H9 (cell line): ENCODE data around the gene FOXO1. TPM values are rescaled to one million over a fixed set of nuclear protein-coding genes. Genes with fewer than 3 reads are reported as not detected.

Source experiments
- DNase-seq: peaks from one replicate; pipeline ENCODE4 v3.0.0-alpha.2; 2017
- H2AFZ ChIP-seq: one replicate; pipeline ENCODE4 v1.6.1; 2013; ENCODE audit warnings: mild to moderate bottlenecking, low read length, control low read depth, moderate library complexity
- H2AK5ac ChIP-seq: 2 replicates; pipeline ENCODE4 v1.6.1; 2013; ENCODE audit warnings: low read length, control low read depth, mixed read lengths; ENCODE audit not compliant: insufficient read length
- H2BK120ac ChIP-seq: one replicate; pipeline ENCODE4 v1.6.1; 2013; ENCODE audit warnings: low read depth, mild to moderate bottlenecking, low read length, control low read depth, inconsistent platforms; ENCODE audit not compliant: poor library complexity, severe bottlenecking
- H2BK12ac ChIP-seq: 2 replicates; pipeline ENCODE4 v1.6.1; 2013; ENCODE audit warnings: low read length, control low read depth, mixed read lengths, low read depth; ENCODE audit not compliant: insufficient read length
- H2BK15ac ChIP-seq: 2 replicates; pipeline ENCODE4 v1.6.1; 2013; ENCODE audit warnings: low read depth, low read length, control low read depth
- H2BK20ac ChIP-seq: one replicate; pipeline ENCODE4 v1.6.1; 2013; ENCODE audit warnings: low read depth, mild to moderate bottlenecking, low read length, control low read depth, inconsistent platforms; ENCODE audit not compliant: poor library complexity, severe bottlenecking
- H2BK5ac ChIP-seq: 2 replicates; pipeline ENCODE4 v1.6.1; 2013; ENCODE audit warnings: low read length, control low read depth, mixed read lengths; ENCODE audit not compliant: insufficient read length
- H3K14ac ChIP-seq: 2 replicates; pipeline ENCODE4 v1.6.1; 2013; ENCODE audit warnings: low read length, control low read depth; ENCODE audit not compliant: insufficient read depth
- H3K18ac ChIP-seq: 2 replicates; pipeline ENCODE4 v1.6.1; 2013; ENCODE audit warnings: low read depth, mild to moderate bottlenecking, mixed read lengths, low read length, control low read depth; ENCODE audit not compliant: insufficient read length
- H3K23ac ChIP-seq: 2 replicates; pipeline ENCODE4 v1.6.1; 2013; ENCODE audit warnings: low read length, control low read depth, mixed read lengths, low read depth; ENCODE audit not compliant: insufficient read length
- H3K23me2 ChIP-seq: 2 replicates; pipeline ENCODE4 v1.6.1; 2013; ENCODE audit warnings: low read depth, mild to moderate bottlenecking, mixed read lengths, low read length, control low read depth; ENCODE audit not compliant: insufficient read length, poor library complexity, severe bottlenecking
- H3K27ac ChIP-seq: 2 replicates; pipeline ENCODE4 v1.5.1; 2013; ENCODE audit warnings: low read length, control low read depth, mixed read lengths, low read depth; ENCODE audit not compliant: insufficient read length
- H3K27me3 ChIP-seq: 2 replicates; pipeline ENCODE4 v1.6.1; 2013; ENCODE audit warnings: low read length, control low read depth, inconsistent platforms; ENCODE audit not compliant: insufficient read depth
- H3K4ac ChIP-seq: 2 replicates; pipeline ENCODE4 v1.6.1; 2013; ENCODE audit warnings: low read depth, mild to moderate bottlenecking, control low read depth, inconsistent platforms, low read length, moderate library complexity
- H3K4me1 ChIP-seq: 2 replicates; pipeline ENCODE4 v1.6.1; 2013; ENCODE audit warnings: low read length, control low read depth, inconsistent platforms; ENCODE audit not compliant: insufficient read depth
- H3K4me2 ChIP-seq: 2 replicates; pipeline ENCODE4 v1.6.1; 2013; ENCODE audit warnings: low read length, control low read depth, mixed read lengths; ENCODE audit not compliant: insufficient read length, insufficient read depth
- H3K56ac ChIP-seq: 2 replicates; pipeline ENCODE4 v1.6.1; 2013; ENCODE audit warnings: low read depth, mild to moderate bottlenecking, mixed read lengths, low read length, control low read depth; ENCODE audit not compliant: insufficient read length
- H3K79me1 ChIP-seq: 2 replicates; pipeline ENCODE4 v1.6.1; 2013; ENCODE audit warnings: low read depth, mild to moderate bottlenecking, moderate library complexity, low read length, control low read depth, inconsistent platforms; ENCODE audit not compliant: insufficient read depth, poor library complexity, severe bottlenecking
- H3K79me2 ChIP-seq: 2 replicates; pipeline ENCODE4 v1.6.1; 2013; ENCODE audit warnings: low read length, control low read depth, inconsistent platforms; ENCODE audit not compliant: insufficient read depth
- H3K9ac ChIP-seq: 2 replicates; pipeline ENCODE4 v1.6.1; 2013; ENCODE audit warnings: low read length, control low read depth, mixed read lengths; ENCODE audit not compliant: insufficient read length; ENCODE audit errors: extremely low read depth
- H3K9me3 ChIP-seq: one replicate; pipeline ENCODE4 v1.6.1; 2013; ENCODE audit warnings: low read depth, low read length, inconsistent platforms; ENCODE audit not compliant: control insufficient read depth
- H3T11ph ChIP-seq: one replicate; pipeline ENCODE4 v1.6.1; 2013; ENCODE audit warnings: mild to moderate bottlenecking, low read length, control low read depth, inconsistent platforms
- H4K20me1 ChIP-seq: one replicate; pipeline ENCODE4 v1.6.1; 2013; ENCODE audit not compliant: control insufficient read depth, insufficient read length, insufficient read depth
- H4K5ac ChIP-seq: 2 replicates; pipeline ENCODE4 v1.6.1; 2013; ENCODE audit warnings: low read depth, mild to moderate bottlenecking, mixed read lengths, low read length, control low read depth; ENCODE audit not compliant: insufficient read length
- H4K8ac ChIP-seq: replicated peaks from 2 replicates; pipeline ENCODE4 v1.6.1; 2013; ENCODE audit warnings: low read length, control low read depth, mixed read lengths, low read depth; ENCODE audit not compliant: insufficient read length
- H4K91ac ChIP-seq: 2 replicates; pipeline ENCODE4 v1.6.1; 2013; ENCODE audit warnings: low read depth, mild to moderate bottlenecking, moderate library complexity, mixed read lengths, low read length, control low read depth; ENCODE audit not compliant: insufficient read length
- H3K27ac Mint-ChIP-seq, 3 experiments: 2 replicates in 2 of 3; 3 replicates in 1 of 3; pipeline ENCODE4 v1.8.0; 2020 to 2021; ENCODE audit warnings: mixed read lengths in 3 of 3, mild to moderate bottlenecking in 1 of 3, moderate library complexity in 1 of 3
- H3K27me3 Mint-ChIP-seq: 2 replicates; pipeline ENCODE4 v1.8.0; 2021; ENCODE audit warnings: low read depth, mild to moderate bottlenecking, moderate library complexity, mixed read lengths
- H3K36me3 Mint-ChIP-seq, 3 experiments: 2 replicates in 2 of 3; 3 replicates in 1 of 3; pipeline ENCODE4 v1.8.0; 2020 to 2021; ENCODE audit warnings: low read depth in 3 of 3, mixed read lengths in 3 of 3; ENCODE audit not compliant: insufficient read depth in 1 of 3
- H3K4me1 Mint-ChIP-seq, 2 experiments: 2 replicates each; pipeline ENCODE4 v1.8.0; 2020; ENCODE audit warnings: mixed read lengths in 2 of 2
- H3K4me3 Mint-ChIP-seq, 2 experiments: 2 replicates in 1 of 2; 3 replicates in 1 of 2; pipeline ENCODE4 v1.8.0; 2020 to 2021; ENCODE audit warnings: mild to moderate bottlenecking in 2 of 2, mixed read lengths in 2 of 2, moderate library complexity in 1 of 2
- H3K9me3 Mint-ChIP-seq, 2 experiments: 2 replicates in 1 of 2; 3 replicates in 1 of 2; pipeline ENCODE4 v1.8.0; 2020; ENCODE audit warnings: mild to moderate bottlenecking in 2 of 2, mixed read lengths in 2 of 2, moderate library complexity in 1 of 2
- CTCF ChIP-seq: fragments of 200-600 bp; sonication (generic); conservative IDR thresholded peaks from 3 replicates; pipeline ENCODE4 v1.8.0; 2021; ENCODE audit warnings: antibody characterized with exemption, mild to moderate bottlenecking
- WGBS: extraction: QIAGEN DNeasy Blood & Tissue Kit; methylation state at CpG from one replicate; pipeline ENCODE4 v1.1.7; 2013; ENCODE audit warnings: missing lambda C conversion rate, low lambda C conversion rate, mixed read lengths; ENCODE audit not compliant: insufficient read length; ENCODE audit errors: extremely low coverage; 5-methylcytosine and 5-hydroxymethylcytosine counted together
- long read RNA-seq: library from polyadenylated mRNA; unstranded; transcript quantifications from one replicate; pipeline ENCODE4 v2.0.0, GENCODE V29; 2020
- total RNA-seq: library from RNA; stranded (reverse); gene quantifications from 2 replicates; pipeline ENCODE4 v1.2.1, GENCODE V29; 2021

The FOXO1 gene
- 43.5 and 44.6 TPM in 2 replicates for total RNA-seq
- long read RNA-seq, full-length matches to known transcripts: 3 of 31 reads
- long read RNA-seq, partial matches to known transcripts: 8 of 31 reads
- long read RNA-seq, other reads (novel, unspliced or antisense): 20 of 31 reads

GRCh38 chr13:40666045-40666932, at the start of gene FOXO1:
TSS of gene FOXO1 (minus strand) at chr13:40666641. CDS start at chr13:40666212, 429 bp downstream.
- peak within 1 kb of the TSS in 2 of 3 experiments; percentile 77 to 79; a peak in 2 of 7 replicates for H3K27ac Mint-ChIP-seq
- peak within 1 kb of the TSS; percentile 91 to 96 for H3K4me3 Mint-ChIP-seq

More at GRCh38 chr13:40666045-40666932, at the start of gene FOXO1:
- Mint-ChIP-seq H3K27me3 (no peaks in the 10 kb centered on the region), H3K4me1 (peaks cover 48 to 56% of the 10 kb centered on the region in 2 experiments), H3K36me3 (peaks cover 0 to 5% (median 3%) of the 10 kb centered on the region in 3 experiments; a peak in 4 of 7 replicates), H3K9me3 (no peaks in the 10 kb centered on the region; a peak in 1 of 5 replicates)
- peaks cover 25% of the 10 kb centered on the region for H3K23me2 ChIP-seq
- no peak within 1 kb of the TSS for H3K4ac ChIP-seq
- no peak within 1 kb of the TSS for H2BK20ac ChIP-seq
- peak; percentile 86 for DNase-seq
- no peak within 1 kb of the TSS for H3K27ac ChIP-seq
- H4K8ac ChIP-seq: no peak within 1 kb of the TSS
- no peaks in the 10 kb centered on the region for H3K27me3 ChIP-seq
- no peak within 1 kb of the TSS for H2AFZ ChIP-seq
- no peak for TF ChIP-seq CTCF
- no peak within 1 kb of the TSS for H3T11ph ChIP-seq
- H2BK5ac ChIP-seq: no peak within 1 kb of the TSS
- no peak within 1 kb of the TSS for H2BK120ac ChIP-seq
- H3K18ac ChIP-seq: peak within 1 kb of the TSS; percentile 62
- peaks cover 22% of the 10 kb centered on the region; the same call in 1 of the 2 replicates for H3K79me2 ChIP-seq
- H2AK5ac ChIP-seq: no peak within 1 kb of the TSS
- no peaks in the 10 kb centered on the region for H4K20me1 ChIP-seq
- no peak within 1 kb of the TSS; the same call in 1 of the 2 replicates for H2BK15ac ChIP-seq
- H2BK12ac ChIP-seq: no peak within 1 kb of the TSS
- H3K23ac ChIP-seq: no peak within 1 kb of the TSS
- H3K4me1 ChIP-seq: peaks cover 2% of the 10 kb centered on the region
- peak within 1 kb of the TSS; percentile 70 for H3K14ac ChIP-seq
- no peak within 1 kb of the TSS for H4K5ac ChIP-seq
- no peak within 1 kb of the TSS for H3K56ac ChIP-seq
- no peaks in the 10 kb centered on the region for H3K9me3 ChIP-seq
- WGBS: no CpG with 5 or more reads among the region's 108 CpGs
- H4K91ac ChIP-seq: no peak within 1 kb of the TSS
- peak within 1 kb of the TSS; percentile 79 for H3K4me2 ChIP-seq
- peak within 1 kb of the TSS; percentile 81 for H3K9ac ChIP-seq
- no peaks in the 10 kb centered on the region for H3K79me1 ChIP-seq
